H9 (cell line): ENCODE measurements around the gene SPOP. TPM values are rescaled to one million over a fixed set of nuclear protein-coding genes. Genes with fewer than 3 reads are reported as not detected.

ENCODE experiments used
- DNase-seq: peaks from one replicate; pipeline ENCODE4 v3.0.0-alpha.2; 2017
- H2AFZ ChIP-seq: one replicate; pipeline ENCODE4 v1.6.1; 2013; ENCODE audit warnings: mild to moderate bottlenecking, low read length, control low read depth, moderate library complexity
- H2AK5ac ChIP-seq: 2 replicates; pipeline ENCODE4 v1.6.1; 2013; ENCODE audit warnings: low read length, control low read depth, mixed read lengths; ENCODE audit not compliant: insufficient read length
- H2BK120ac ChIP-seq: one replicate; pipeline ENCODE4 v1.6.1; 2013; ENCODE audit warnings: low read depth, mild to moderate bottlenecking, low read length, control low read depth, inconsistent platforms; ENCODE audit not compliant: poor library complexity, severe bottlenecking
- H2BK12ac ChIP-seq: 2 replicates; pipeline ENCODE4 v1.6.1; 2013; ENCODE audit warnings: low read length, control low read depth, mixed read lengths, low read depth; ENCODE audit not compliant: insufficient read length
- H2BK15ac ChIP-seq: 2 replicates; pipeline ENCODE4 v1.6.1; 2013; ENCODE audit warnings: low read depth, low read length, control low read depth
- H2BK20ac ChIP-seq: one replicate; pipeline ENCODE4 v1.6.1; 2013; ENCODE audit warnings: low read depth, mild to moderate bottlenecking, low read length, control low read depth, inconsistent platforms; ENCODE audit not compliant: poor library complexity, severe bottlenecking
- H2BK5ac ChIP-seq: 2 replicates; pipeline ENCODE4 v1.6.1; 2013; ENCODE audit warnings: low read length, control low read depth, mixed read lengths; ENCODE audit not compliant: insufficient read length
- H3K14ac ChIP-seq: 2 replicates; pipeline ENCODE4 v1.6.1; 2013; ENCODE audit warnings: low read length, control low read depth; ENCODE audit not compliant: insufficient read depth
- H3K18ac ChIP-seq: 2 replicates; pipeline ENCODE4 v1.6.1; 2013; ENCODE audit warnings: low read depth, mild to moderate bottlenecking, mixed read lengths, low read length, control low read depth; ENCODE audit not compliant: insufficient read length
- H3K23ac ChIP-seq: 2 replicates; pipeline ENCODE4 v1.6.1; 2013; ENCODE audit warnings: low read length, control low read depth, mixed read lengths, low read depth; ENCODE audit not compliant: insufficient read length
- H3K23me2 ChIP-seq: 2 replicates; pipeline ENCODE4 v1.6.1; 2013; ENCODE audit warnings: low read depth, mild to moderate bottlenecking, mixed read lengths, low read length, control low read depth; ENCODE audit not compliant: insufficient read length, poor library complexity, severe bottlenecking
- H3K27ac ChIP-seq: 2 replicates; pipeline ENCODE4 v1.5.1; 2013; ENCODE audit warnings: low read length, control low read depth, mixed read lengths, low read depth; ENCODE audit not compliant: insufficient read length
- H3K27me3 ChIP-seq: 2 replicates; pipeline ENCODE4 v1.6.1; 2013; ENCODE audit warnings: low read length, control low read depth, inconsistent platforms; ENCODE audit not compliant: insufficient read depth
- H3K4ac ChIP-seq: 2 replicates; pipeline ENCODE4 v1.6.1; 2013; ENCODE audit warnings: low read depth, mild to moderate bottlenecking, control low read depth, inconsistent platforms, low read length, moderate library complexity
- H3K4me1 ChIP-seq: 2 replicates; pipeline ENCODE4 v1.6.1; 2013; ENCODE audit warnings: low read length, control low read depth, inconsistent platforms; ENCODE audit not compliant: insufficient read depth
- H3K4me2 ChIP-seq: 2 replicates; pipeline ENCODE4 v1.6.1; 2013; ENCODE audit warnings: low read length, control low read depth, mixed read lengths; ENCODE audit not compliant: insufficient read length, insufficient read depth
- H3K56ac ChIP-seq: 2 replicates; pipeline ENCODE4 v1.6.1; 2013; ENCODE audit warnings: low read depth, mild to moderate bottlenecking, mixed read lengths, low read length, control low read depth; ENCODE audit not compliant: insufficient read length
- H3K79me1 ChIP-seq: 2 replicates; pipeline ENCODE4 v1.6.1; 2013; ENCODE audit warnings: low read depth, mild to moderate bottlenecking, moderate library complexity, low read length, control low read depth, inconsistent platforms; ENCODE audit not compliant: insufficient read depth, poor library complexity, severe bottlenecking
- H3K79me2 ChIP-seq: 2 replicates; pipeline ENCODE4 v1.6.1; 2013; ENCODE audit warnings: low read length, control low read depth, inconsistent platforms; ENCODE audit not compliant: insufficient read depth
- H3K9ac ChIP-seq: 2 replicates; pipeline ENCODE4 v1.6.1; 2013; ENCODE audit warnings: low read length, control low read depth, mixed read lengths; ENCODE audit not compliant: insufficient read length; ENCODE audit errors: extremely low read depth
- H3K9me3 ChIP-seq: one replicate; pipeline ENCODE4 v1.6.1; 2013; ENCODE audit warnings: low read depth, low read length, inconsistent platforms; ENCODE audit not compliant: control insufficient read depth
- H3T11ph ChIP-seq: one replicate; pipeline ENCODE4 v1.6.1; 2013; ENCODE audit warnings: mild to moderate bottlenecking, low read length, control low read depth, inconsistent platforms
- H4K20me1 ChIP-seq: one replicate; pipeline ENCODE4 v1.6.1; 2013; ENCODE audit not compliant: control insufficient read depth, insufficient read length, insufficient read depth
- H4K5ac ChIP-seq: 2 replicates; pipeline ENCODE4 v1.6.1; 2013; ENCODE audit warnings: low read depth, mild to moderate bottlenecking, mixed read lengths, low read length, control low read depth; ENCODE audit not compliant: insufficient read length
- H4K8ac ChIP-seq: replicated peaks from 2 replicates; pipeline ENCODE4 v1.6.1; 2013; ENCODE audit warnings: low read length, control low read depth, mixed read lengths, low read depth; ENCODE audit not compliant: insufficient read length
- H4K91ac ChIP-seq: 2 replicates; pipeline ENCODE4 v1.6.1; 2013; ENCODE audit warnings: low read depth, mild to moderate bottlenecking, moderate library complexity, mixed read lengths, low read length, control low read depth; ENCODE audit not compliant: insufficient read length
- H3K27ac Mint-ChIP-seq, 3 experiments: 2 replicates in 2 of 3; 3 replicates in 1 of 3; pipeline ENCODE4 v1.8.0; 2020 to 2021; ENCODE audit warnings: mixed read lengths in 3 of 3, mild to moderate bottlenecking in 1 of 3, moderate library complexity in 1 of 3
- H3K27me3 Mint-ChIP-seq: 2 replicates; pipeline ENCODE4 v1.8.0; 2021; ENCODE audit warnings: low read depth, mild to moderate bottlenecking, moderate library complexity, mixed read lengths
- H3K36me3 Mint-ChIP-seq, 3 experiments: 2 replicates in 2 of 3; 3 replicates in 1 of 3; pipeline ENCODE4 v1.8.0; 2020 to 2021; ENCODE audit warnings: low read depth in 3 of 3, mixed read lengths in 3 of 3; ENCODE audit not compliant: insufficient read depth in 1 of 3
- H3K4me1 Mint-ChIP-seq, 2 experiments: 2 replicates each; pipeline ENCODE4 v1.8.0; 2020; ENCODE audit warnings: mixed read lengths in 2 of 2
- H3K4me3 Mint-ChIP-seq, 2 experiments: 2 replicates in 1 of 2; 3 replicates in 1 of 2; pipeline ENCODE4 v1.8.0; 2020 to 2021; ENCODE audit warnings: mild to moderate bottlenecking in 2 of 2, mixed read lengths in 2 of 2, moderate library complexity in 1 of 2
- H3K9me3 Mint-ChIP-seq, 2 experiments: 2 replicates in 1 of 2; 3 replicates in 1 of 2; pipeline ENCODE4 v1.8.0; 2020; ENCODE audit warnings: mild to moderate bottlenecking in 2 of 2, mixed read lengths in 2 of 2, moderate library complexity in 1 of 2
- CTCF ChIP-seq: fragments of 200-600 bp; sonication (generic); conservative IDR thresholded peaks from 3 replicates; pipeline ENCODE4 v1.8.0; 2021; ENCODE audit warnings: antibody characterized with exemption, mild to moderate bottlenecking
- WGBS: extraction: QIAGEN DNeasy Blood & Tissue Kit; methylation state at CpG from one replicate; pipeline ENCODE4 v1.1.7; 2013; ENCODE audit warnings: missing lambda C conversion rate, low lambda C conversion rate, mixed read lengths; ENCODE audit not compliant: insufficient read length; ENCODE audit errors: extremely low coverage; 5-methylcytosine and 5-hydroxymethylcytosine counted together
- total RNA-seq: library from RNA; stranded (reverse); gene quantifications from 2 replicates; pipeline ENCODE4 v1.2.1, GENCODE V29; 2021

Gene SPOP
- total RNA-seq, 1 experiment from 2014 or later, result 33.7 TPM

DNA sequence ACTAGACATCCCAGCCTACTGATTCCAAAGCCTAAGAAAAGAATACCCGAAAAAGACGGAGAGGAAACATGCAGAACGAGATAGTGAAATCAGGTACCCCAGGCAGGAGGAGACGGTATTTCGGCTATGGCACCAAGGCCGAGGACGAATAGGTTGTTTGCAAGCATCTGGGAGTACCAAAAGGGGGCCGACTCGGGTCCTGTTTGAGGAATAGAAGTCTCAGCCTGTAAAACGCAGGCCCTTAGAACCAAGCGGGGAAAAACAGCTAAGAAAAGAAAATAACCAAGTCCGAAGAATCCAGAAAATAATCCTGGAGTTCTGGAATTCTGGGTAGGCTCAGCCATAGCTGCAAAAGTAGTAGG lies 29.3 kb upstream of the SPOP start:
- Histone ChIP-seq H3K27ac (no peak overlapping the region), H4K5ac (no peak overlapping the region), H2BK15ac (no peak overlapping the region), H3K9me3 (no peaks in the 10 kb centered on the region), H3T11ph (no peak overlapping the region), H3K18ac (no peak overlapping the region), H4K91ac (no peak overlapping the region), H3K79me1 (no peaks in the 10 kb centered on the region), H3K79me2 (peaks cover 3% of the 10 kb centered on the region; the same call in 1 of the 2 replicates), H2BK5ac (no peak overlapping the region), H2BK120ac (no peak overlapping the region), H2AFZ (no peak overlapping the region), H3K4me2 (peak overlapping the region; percentile 94), H2BK20ac (no peak overlapping the region), H3K14ac (no peak overlapping the region), H3K4ac (no peak overlapping the region), H4K20me1 (no peaks in the 10 kb centered on the region), H3K23ac (no peak overlapping the region), H3K56ac (no peak overlapping the region), H3K9ac (peak overlapping the region; percentile 71), H3K27me3 (no peaks in the 10 kb centered on the region), H3K23me2 (peaks cover 4% of the 10 kb centered on the region), H2AK5ac (no peak overlapping the region), H2BK12ac (no peak overlapping the region), H3K4me1 (no peaks in the 10 kb centered on the region), H4K8ac (no peak overlapping the region)
- TF ChIP-seq CTCF, result no peak
- Mint-ChIP-seq H3K36me3 (peaks cover 16 to 41% (median 37%) of the 10 kb centered on the region in 3 experiments; a peak in 5 of 7 replicates), H3K4me3 (peak overlapping the region; percentile 89 to 94), H3K27me3 (no peaks in the 10 kb centered on the region), H3K9me3 (no peaks in the 10 kb centered on the region), H3K4me1 (peaks cover 10 to 14% of the 10 kb centered on the region in 2 experiments), H3K27ac (peak overlapping the region; percentile 99 to 100 (median 100); a peak in 6 of 7 replicates)
- no CpG with 5 or more reads among the region's 12 CpGs for WGBS
- no peak for DNase-seq
